OCI-LY7 (cell line): ENCODE measurements around the gene SUSD5.

Source experiments
- CTCF ChIP-seq: fragments of 200-600 bp; sonication (generic); conservative IDR thresholded peaks from 2 replicates; pipeline ENCODE4 v1.5.1; 2014; ENCODE audit warnings: mild to moderate bottlenecking, antibody characterized with exemption, low read length, moderate library complexity, mixed read lengths
- EZH2phosphoT487 ChIP-seq: fragments of 200-600 bp; sonication (generic); IDR thresholded peaks from 2 replicates; pipeline ENCODE4 v1.6.1; 2018; ENCODE audit warnings: low read depth, borderline replicate concordance, mild to moderate bottlenecking, mixed run types, antibody characterized with exemption, low read length, moderate library complexity, mixed read lengths

GRCh38 chr3:33115024-33115768, 103.4 kb downstream of the SUSD5 start:
- TF ChIP-seq CTCF, result no peak
- no peak for TF ChIP-seq EZH2phosphoT487
